Testis (tissue), 3 donors: ENCODE data around the gene ABL1. TPM values are rescaled to one million over a fixed set of nuclear protein-coding genes. Genes with fewer than 3 reads are reported as not detected.

Source experiments
- DNase-seq: peaks from one replicate; pipeline ENCODE4 v3.0.0-alpha.2; 2019
- H3K27ac ChIP-seq, 2 donors: fragments of 200-600 bp; sonication (generic); one replicate each; pipeline ENCODE4 v1.5.1; 2019
- H3K27me3 ChIP-seq: fragments of 200-600 bp; sonication (generic); one replicate; pipeline ENCODE4 v1.5.1; 2019
- H3K36me3 ChIP-seq: fragments of 200-600 bp; sonication (generic); one replicate; pipeline ENCODE4 v1.5.1; 2017; ENCODE audit warnings: low read depth; ENCODE audit errors: missing control alignments
- H3K4me1 ChIP-seq: fragments of 200-600 bp; sonication (generic); one replicate; pipeline ENCODE4 v1.5.1; 2019
- H3K4me3 ChIP-seq, 2 donors: fragments of 200-600 bp; sonication (generic); one replicate each; pipeline ENCODE4 v1.5.1; 2017 to 2019
- H3K9me3 ChIP-seq: fragments of 200-600 bp; sonication (generic); one replicate; pipeline ENCODE4 v1.5.1; 2017
- POLR2A ChIP-seq: fragments of 450-650 bp; IDR thresholded peaks from one replicate; pipeline ENCODE4 v1.6.1; 2017; ENCODE audit warnings: antibody characterized with exemption, mild to moderate bottlenecking, moderate library complexity
- WGBS, 2 donors: methylation state at CpG; one replicate each; pipeline ENCODE4 v1.1.5; 2018; 5-methylcytosine and 5-hydroxymethylcytosine counted together
- intact Hi-C: fragments of 100-400 bp; cut with DNase I; formaldehyde crosslinking; loops from one replicate; pipeline ENCODE4 v1.15.1; 2023; ENCODE audit warnings: low total_unique reads
- polyA plus RNA-seq: library from polyadenylated mRNA; stranded (reverse); fragments of 350-450 nt; fragmentation: Illumina TruSeq; extraction: RNeasy Lipid Tissue Mini Kit (QIAGEN cat#74804); gene quantifications from one replicate; pipeline ENCODE4 v1.2.3, GENCODE V29; 2014; ENCODE audit warnings: low read depth, low replicate concordance; ENCODE audit not compliant: insufficient read depth
- total RNA-seq, 2 donors: library from RNA; depleted of rRNA; stranded (reverse); fragments of >200 nt; gene quantifications; one replicate each; pipeline ENCODE4 v1.2.3, GENCODE V29; 2016
- TF ChIP-seq, protein P1 (sequence below), 3 experiments: fragments of 450-650 bp in 2 of 3; fragments of 200-600 bp in 1 of 3; sonication (generic) in 1 of 3; IDR thresholded peaks; one replicate each; pipeline ENCODE4 v1.5.1; 2016 to 2019; ENCODE audit warnings: antibody characterized with exemption in 3 of 3, mild to moderate bottlenecking in 2 of 3, moderate library complexity in 1 of 3

ABL1 gene
- total and polyA plus RNA-seq, 3 donors from 2014 or later = 51.0 to 65.9 (median 57.2) TPM

DNA sequence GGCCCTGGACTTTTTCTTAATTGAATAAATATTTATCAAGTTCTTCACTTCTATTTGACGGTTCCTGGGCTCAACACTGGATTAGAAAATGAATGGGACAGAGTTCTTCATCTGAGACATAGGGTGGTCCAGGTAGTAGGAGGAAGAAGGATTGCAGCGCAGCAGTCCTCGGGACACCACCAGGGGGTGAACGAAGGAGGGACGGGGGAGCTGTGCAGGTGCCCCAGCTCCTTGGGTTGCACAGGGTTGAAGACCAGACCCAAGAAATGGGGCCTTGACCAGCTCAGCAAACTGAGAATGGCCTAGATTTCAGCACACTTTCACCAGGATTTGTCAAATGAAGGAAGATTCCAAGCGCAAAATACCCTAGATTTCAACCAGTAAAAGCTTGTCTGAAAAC, 29.5 kb downstream of the ABL1 start:
- Histone ChIP-seq H3K36me3 (no peaks in the 10 kb centered on the region), H3K4me3 (no peak overlapping the region), H3K27me3 (no peaks in the 10 kb centered on the region), H3K4me1 (peaks cover 6% of the 10 kb centered on the region), H3K27ac (no peak overlapping the region), H3K9me3 (no peaks in the 10 kb centered on the region)
- intact Hi-C loops = loop anchor here (5.0 to 10.0 kb wide), 2 partner anchors 70 to 92 kb away; partner anchors contain the start of gene FIBCD1
- WGBS, 2 donors = 88 to 94% methylated on average over 6 of the region's 6 CpGs
- DNase-seq = no peak
- no peak for TF ChIP-seq POLR2A
- TF ChIP-seq, protein P1, sequence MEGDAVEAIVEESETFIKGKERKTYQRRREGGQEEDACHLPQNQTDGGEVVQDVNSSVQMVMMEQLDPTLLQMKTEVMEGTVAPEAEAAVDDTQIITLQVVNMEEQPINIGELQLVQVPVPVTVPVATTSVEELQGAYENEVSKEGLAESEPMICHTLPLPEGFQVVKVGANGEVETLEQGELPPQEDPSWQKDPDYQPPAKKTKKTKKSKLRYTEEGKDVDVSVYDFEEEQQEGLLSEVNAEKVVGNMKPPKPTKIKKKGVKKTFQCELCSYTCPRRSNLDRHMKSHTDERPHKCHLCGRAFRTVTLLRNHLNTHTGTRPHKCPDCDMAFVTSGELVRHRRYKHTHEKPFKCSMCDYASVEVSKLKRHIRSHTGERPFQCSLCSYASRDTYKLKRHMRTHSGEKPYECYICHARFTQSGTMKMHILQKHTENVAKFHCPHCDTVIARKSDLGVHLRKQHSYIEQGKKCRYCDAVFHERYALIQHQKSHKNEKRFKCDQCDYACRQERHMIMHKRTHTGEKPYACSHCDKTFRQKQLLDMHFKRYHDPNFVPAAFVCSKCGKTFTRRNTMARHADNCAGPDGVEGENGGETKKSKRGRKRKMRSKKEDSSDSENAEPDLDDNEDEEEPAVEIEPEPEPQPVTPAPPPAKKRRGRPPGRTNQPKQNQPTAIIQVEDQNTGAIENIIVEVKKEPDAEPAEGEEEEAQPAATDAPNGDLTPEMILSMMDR (IDR thresholded peaks at IDR 0.05) = no peak

DNA sequence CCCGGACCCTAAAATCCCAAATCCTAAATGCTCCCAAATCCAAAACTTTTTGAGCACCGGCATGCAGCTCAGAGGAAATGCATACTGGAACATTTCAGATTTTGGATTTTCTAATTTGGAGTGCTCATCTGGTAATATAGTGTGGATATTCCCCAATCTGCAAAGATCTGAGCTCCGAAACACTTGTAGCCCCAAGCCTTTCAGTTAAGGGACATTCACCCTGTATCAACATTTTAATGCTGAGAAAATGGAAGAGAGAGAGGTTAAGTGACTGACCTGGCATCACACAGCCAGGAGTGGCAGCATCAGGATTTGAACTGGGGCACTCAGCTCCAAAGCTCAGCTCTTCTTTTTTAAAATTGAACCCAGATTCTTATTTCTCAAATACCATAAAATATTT, 30.9 kb downstream of the ABL1 start:
- H3K36me3 ChIP-seq = no peaks in the 10 kb centered on the region
- DNase-seq = no peak
- H3K4me3 ChIP-seq = no peak overlapping the region
- intact Hi-C loops = loop anchor here (10.0 kb wide), 1 partner anchor 69 kb away; the partner anchor contains the start of gene FIBCD1
- no peak overlapping the region for H3K27ac ChIP-seq
- TF ChIP-seq, protein P1 (IDR thresholded peaks at IDR 0.05) = no peak
- TF ChIP-seq POLR2A = no peak
- no peaks in the 10 kb centered on the region for H3K9me3 ChIP-seq
- peaks cover 16% of the 10 kb centered on the region for H3K4me1 ChIP-seq
- 97% methylated on average over 3 of the region's 3 CpGs for WGBS, 2 donors
- H3K27me3 ChIP-seq = no peaks in the 10 kb centered on the region

DNA sequence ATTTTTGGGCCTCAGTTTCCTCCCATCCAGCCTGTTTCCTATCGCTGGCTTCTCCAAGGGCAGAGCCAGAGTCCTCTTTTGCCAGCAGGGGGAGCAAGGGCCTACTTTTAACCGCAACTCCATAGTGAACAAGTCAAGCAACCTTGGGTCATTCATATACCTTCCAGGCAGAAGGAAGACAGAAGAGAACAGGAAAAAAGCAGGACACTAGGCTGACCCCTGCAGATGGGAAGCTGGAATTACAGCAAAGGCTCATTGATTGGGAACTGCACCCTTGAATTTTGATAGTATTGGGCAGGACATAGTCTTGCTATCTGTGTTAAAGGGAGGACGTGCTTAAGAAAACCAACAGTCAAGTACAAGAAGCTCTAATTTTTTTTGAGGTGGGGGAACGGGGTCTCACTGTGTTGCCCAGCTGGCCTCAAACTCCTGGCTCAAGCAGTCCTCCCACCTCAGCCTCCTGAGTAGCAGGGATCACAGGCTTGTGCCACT, 31.5 kb downstream of the ABL1 start:
- H3K27me3 ChIP-seq = no peaks in the 10 kb centered on the region
- no peaks in the 10 kb centered on the region for H3K9me3 ChIP-seq
- peaks cover 22% of the 10 kb centered on the region for H3K4me1 ChIP-seq
- intact Hi-C loops = loop anchor here (10.0 kb wide), 1 partner anchor 68 kb away; the partner anchor contains the start of gene FIBCD1
- TF ChIP-seq POLR2A = no peak
- TF ChIP-seq, protein P1 (IDR thresholded peaks at IDR 0.05) = peak; percentile 82 to 86 (median 85)
- H3K27ac ChIP-seq = no peak overlapping the region
- 54 to 61% methylated on average over 4 of the region's 4 CpGs for WGBS, 2 donors
- H3K36me3 ChIP-seq = no peaks in the 10 kb centered on the region
- no peak overlapping the region for H3K4me3 ChIP-seq
- DNase-seq = peak; percentile 88

DNA sequence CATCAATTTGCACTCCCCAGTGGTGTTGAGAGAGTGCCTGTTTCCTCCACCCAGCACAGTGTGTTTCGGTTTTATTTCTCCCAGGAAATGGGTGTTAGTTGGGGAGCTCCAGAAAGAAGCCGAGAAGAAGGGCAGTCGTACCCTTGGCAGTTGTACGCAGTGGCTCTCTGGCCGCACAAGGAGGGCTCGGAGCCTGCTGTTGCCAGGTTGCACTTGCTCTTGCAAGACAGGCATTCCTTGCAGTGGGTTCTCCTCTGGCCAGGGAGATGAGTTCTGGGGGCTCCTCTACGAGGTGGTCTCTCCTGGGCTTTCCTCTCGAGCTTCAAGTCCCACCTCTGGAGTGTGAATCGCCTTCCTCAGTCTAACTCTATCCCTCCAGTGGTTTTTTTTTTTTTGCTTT, 32.5 kb downstream of the ABL1 start:
- H3K4me3 ChIP-seq = no peak overlapping the region
- TF ChIP-seq, protein P1 (IDR thresholded peaks at IDR 0.05) = no peak
- no peak for TF ChIP-seq POLR2A
- no peaks in the 10 kb centered on the region for H3K9me3 ChIP-seq
- 75 to 81% methylated on average over 8 to 9 of the region's 9 CpGs for WGBS, 2 donors
- no peak overlapping the region for H3K27ac ChIP-seq
- peaks cover 31% of the 10 kb centered on the region for H3K4me1 ChIP-seq
- H3K27me3 ChIP-seq = no peaks in the 10 kb centered on the region
- intact Hi-C loops = loop anchor here (10.0 kb wide), 1 partner anchor 67 kb away; the partner anchor contains the start of gene FIBCD1
- no peaks in the 10 kb centered on the region for H3K36me3 ChIP-seq
- no peak for DNase-seq

DNA sequence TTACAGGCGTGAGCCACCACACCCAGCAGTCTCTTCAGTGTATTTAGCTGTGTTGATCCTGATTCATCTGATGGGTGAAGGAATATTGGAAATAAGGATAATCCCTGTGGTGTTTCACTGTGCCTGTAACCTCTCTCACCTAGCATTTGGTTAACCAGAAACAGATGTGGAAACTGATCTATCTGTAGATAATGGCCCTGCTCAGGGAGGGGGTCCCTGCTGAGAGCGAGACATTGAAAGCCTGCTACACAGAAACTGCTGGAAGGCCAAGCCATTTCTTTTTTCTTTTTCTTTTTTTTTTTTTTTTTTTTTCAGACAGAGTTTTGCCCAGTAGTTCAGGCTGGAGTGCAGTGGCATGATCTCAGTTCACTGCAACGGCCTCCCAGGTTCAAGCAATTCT, 33.2 kb downstream of the ABL1 start:
- no peak for DNase-seq
- no peak for TF ChIP-seq POLR2A
- TF ChIP-seq, protein P1 (IDR thresholded peaks at IDR 0.05) = no peak
- Histone ChIP-seq H3K36me3 (no peaks in the 10 kb centered on the region), H3K4me3 (no peak overlapping the region), H3K4me1 (peaks cover 37% of the 10 kb centered on the region), H3K9me3 (no peaks in the 10 kb centered on the region), H3K27me3 (no peaks in the 10 kb centered on the region), H3K27ac (no peak overlapping the region)
- WGBS, 2 donors = 87 to 92% methylated on average over 3 of the region's 3 CpGs
- intact Hi-C loops = loop anchor here (10.0 kb wide), 1 partner anchor 67 kb away; the partner anchor contains the start of gene FIBCD1
